Subcutaneous adipose tissue (tissue), 4 donors: ENCODE data around the gene CYB5RL. TPM values are rescaled to one million over a fixed set of nuclear protein-coding genes. Genes with fewer than 3 reads are reported as not detected.

ENCODE experiments used
- total RNA-seq, 4 donors: library from RNA; depleted of rRNA; stranded (reverse); fragments of >200 nt; gene quantifications; one replicate each; pipeline ENCODE4 v1.1.0, GENCODE V29; 2016
- TF ChIP-seq, protein P1 (sequence below): fragments of 450-650 bp; IDR thresholded peaks from one replicate; pipeline ENCODE4 v1.5.1; 2016; ENCODE audit warnings: low read depth, mild to moderate bottlenecking, control low read depth, antibody characterized with exemption, moderate library complexity

Gene CYB5RL
- total RNA-seq, 4 donors from 2014 or later: 3.9 to 6.4 (median 5.4) TPM

DNA sequence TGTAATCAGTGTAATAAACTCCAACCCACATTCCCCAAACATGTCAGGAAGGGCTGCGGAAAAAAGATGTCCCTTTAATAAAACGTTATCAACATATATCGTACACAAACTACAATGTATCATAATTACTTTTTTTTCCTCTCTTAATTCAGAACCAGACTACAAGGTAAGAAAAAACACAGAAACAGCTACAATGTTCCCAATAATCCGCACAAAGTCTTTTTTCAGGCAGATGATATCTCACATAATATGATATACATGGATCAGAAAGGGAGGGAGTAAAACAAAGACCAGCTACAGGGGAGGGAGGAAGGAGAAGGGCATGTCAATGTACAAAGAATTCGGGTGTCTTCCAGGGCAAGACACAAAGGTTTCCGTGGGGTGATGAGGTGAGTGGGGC lies 25.5 kb upstream of the CYB5RL start:
- TF ChIP-seq, protein P1, sequence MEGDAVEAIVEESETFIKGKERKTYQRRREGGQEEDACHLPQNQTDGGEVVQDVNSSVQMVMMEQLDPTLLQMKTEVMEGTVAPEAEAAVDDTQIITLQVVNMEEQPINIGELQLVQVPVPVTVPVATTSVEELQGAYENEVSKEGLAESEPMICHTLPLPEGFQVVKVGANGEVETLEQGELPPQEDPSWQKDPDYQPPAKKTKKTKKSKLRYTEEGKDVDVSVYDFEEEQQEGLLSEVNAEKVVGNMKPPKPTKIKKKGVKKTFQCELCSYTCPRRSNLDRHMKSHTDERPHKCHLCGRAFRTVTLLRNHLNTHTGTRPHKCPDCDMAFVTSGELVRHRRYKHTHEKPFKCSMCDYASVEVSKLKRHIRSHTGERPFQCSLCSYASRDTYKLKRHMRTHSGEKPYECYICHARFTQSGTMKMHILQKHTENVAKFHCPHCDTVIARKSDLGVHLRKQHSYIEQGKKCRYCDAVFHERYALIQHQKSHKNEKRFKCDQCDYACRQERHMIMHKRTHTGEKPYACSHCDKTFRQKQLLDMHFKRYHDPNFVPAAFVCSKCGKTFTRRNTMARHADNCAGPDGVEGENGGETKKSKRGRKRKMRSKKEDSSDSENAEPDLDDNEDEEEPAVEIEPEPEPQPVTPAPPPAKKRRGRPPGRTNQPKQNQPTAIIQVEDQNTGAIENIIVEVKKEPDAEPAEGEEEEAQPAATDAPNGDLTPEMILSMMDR: no peak

DNA sequence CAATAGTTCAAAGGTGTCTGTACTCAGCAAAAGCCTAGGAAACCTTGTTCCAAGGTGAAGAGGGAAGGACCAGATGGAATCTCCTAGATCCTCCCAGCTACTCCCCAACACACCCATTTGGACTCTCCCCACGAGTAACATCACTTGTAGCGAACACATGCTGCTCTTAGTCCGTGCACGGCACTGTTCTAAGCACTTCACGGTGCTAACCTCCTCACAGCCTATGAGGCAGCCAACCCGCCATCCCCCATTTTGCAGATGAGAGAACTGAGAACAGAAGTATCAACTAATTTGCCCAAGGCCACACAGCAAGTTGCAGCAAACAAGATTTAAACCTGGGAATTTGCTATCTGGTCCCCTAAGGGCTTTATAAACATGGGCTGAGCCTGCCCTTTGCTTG lies 24.4 kb upstream of the CYB5RL start:
- TF ChIP-seq, protein P1: no peak

DNA sequence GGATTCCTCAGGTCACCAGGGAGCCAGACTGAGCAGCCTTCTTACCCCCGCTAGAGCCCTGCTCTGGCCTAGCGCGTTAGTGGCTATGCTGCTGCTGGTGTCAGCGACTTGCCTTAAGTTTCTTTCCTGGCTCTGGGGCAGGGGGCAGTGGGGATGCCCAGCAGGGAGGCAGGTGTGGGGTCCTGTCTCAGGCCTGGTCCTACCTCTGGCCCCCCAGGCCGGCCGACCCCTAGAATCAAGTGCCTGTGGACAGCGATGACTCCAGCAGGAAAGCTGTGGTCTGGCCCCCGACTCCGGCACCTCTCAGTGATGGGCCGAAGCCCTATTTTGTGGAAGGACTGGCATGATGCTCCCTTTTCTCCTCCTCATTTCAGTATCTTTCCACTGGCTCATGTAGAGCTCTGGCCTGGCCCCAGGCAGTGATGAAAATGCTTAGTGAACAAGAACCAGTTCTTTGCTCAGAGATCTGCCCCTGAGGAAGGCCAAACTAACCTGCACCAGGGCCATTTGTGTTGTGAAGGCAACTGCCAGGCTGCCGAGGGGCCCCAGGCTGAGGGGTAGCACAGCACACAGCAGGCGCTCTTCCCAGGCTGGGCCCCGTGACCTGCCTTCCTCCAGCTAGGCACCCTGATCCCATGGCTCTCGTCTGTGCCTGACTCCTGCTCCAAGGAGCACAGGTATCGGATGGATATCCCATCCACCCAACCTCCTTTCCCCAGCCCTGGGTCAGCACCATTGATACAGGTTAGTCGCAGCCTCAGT lies 23.8 kb upstream of the CYB5RL start:
- TF ChIP-seq, protein P1: no peak

DNA sequence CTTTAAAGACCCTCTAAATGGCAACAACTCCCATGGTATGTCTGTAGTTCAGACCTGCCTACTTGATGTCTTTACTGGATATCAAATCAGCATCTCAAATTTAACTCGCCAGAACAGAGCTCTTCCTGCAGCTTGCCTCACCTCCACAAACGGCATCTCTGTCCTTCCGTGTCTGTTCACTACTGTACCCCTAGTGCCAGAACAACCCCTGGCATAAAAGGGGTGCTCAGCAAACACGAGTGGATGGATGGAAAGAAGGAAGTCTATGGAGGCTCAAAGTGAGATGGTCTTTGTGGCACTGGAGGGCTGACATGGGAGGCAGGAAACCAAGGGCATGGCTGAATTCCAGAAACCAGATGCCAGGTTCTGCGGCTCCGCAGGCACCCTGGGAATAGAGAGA lies 22.9 kb upstream of the CYB5RL start:
- TF ChIP-seq, protein P1: no peak

DNA sequence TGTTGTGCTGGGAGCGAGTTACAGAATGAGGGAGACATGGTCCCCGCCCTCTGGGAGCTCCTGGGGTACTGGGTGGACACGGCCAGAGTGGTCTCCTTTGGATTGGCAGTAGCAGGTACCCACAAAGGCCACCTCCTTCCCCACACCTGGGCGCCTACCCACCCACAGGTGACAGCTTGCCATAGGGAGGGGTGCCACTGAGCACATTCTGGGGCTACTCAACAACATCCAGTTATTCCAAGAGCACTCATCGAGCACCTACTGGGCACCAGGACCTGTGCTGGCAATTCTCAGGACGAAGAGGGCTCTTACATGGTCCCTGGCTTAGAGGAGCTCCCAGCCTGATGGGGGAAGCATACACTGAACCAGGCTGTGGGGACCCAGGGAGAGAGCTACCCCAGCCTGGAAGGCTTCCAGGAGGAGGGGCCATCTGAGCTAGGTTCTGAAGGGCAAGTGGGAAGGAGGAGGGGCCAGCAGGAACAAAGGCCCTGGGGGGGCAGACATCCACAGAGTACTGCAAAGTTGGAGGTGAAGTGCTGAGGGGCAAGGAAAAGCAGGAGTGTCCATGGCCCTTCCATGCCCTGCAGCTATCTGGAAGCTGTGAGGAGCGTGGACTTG lies 22.1 kb upstream of the CYB5RL start:
- TF ChIP-seq, protein P1: no peak

DNA sequence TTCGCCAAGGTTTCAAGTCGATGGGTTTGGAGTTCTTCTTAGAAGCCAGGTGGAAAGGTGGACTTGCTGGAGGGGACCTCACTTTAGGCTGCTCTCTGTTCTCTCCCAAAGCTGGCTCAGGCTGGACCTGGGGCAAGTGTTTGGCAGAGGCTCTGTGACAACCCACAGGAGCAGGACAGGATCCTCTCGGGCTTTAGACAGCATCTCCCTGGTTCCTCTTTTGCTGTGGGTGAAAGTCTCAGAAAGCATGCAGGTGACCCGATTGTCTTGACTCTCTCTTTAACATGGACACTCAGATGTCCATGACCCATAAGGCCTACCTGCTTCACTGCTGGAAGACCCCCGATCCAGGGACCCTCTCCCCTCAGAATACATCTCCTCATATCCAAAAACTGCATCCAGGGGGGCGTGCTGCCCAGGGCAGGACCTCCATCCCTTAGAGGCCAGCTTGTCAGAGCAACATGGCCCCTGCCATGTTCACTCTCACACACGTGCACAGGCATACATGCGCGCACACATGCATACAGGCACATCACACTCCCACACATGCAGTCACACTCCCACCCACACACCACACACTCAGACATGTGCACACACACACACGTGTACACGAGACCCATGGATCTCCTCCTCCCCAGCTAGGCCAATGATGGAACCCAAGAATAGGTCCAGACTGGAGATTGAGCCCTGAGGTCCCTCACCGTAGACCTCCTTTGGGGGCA lies 21.4 kb upstream of the CYB5RL start:
- TF ChIP-seq, protein P1: no peak

DNA sequence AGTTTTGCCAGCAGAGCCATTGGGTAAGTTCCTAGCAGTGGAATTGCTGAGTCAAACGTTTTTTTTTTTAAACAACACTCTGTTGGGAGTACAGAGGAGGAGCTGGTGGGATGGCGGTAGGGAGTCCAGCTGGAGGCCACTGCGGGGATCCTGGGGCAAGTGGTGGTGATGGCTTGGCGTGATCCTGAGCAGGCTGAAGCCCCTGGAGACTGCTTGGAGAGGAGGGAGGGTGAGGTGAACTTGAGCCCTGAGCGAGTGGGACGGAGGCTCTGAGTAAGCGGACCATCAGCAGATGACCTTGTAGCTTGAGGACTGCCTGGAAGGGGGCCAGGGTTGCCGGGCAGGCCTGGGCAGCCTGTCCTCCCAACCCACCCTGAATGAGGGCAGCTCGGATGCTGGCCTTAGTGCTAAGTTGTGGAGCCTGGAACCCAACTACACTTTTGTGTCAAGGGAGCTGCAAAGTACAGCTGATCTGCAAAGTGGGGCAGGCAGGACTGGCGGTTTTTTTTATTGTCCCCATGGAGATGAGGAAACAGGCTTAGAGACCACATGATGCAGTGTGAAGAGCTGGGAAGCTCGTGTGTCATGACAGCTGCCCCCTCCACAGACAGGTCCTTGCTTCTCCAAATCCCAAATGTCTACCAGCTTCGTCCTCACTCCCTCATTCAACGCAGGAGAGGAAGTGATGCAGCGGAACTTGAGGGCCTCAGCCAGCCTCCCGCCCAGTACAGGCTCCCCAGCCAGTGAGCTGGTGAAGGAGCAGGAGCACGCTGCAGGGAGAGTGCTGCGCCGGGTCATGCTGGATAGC lies 20.4 kb upstream of the CYB5RL start:
- TF ChIP-seq, protein P1: no peak
